ENCODE data around the gene PLA2G15.

GRCh38 chr16:68252383-68252782 is 7.2 kb downstream of the PLA2G15 start:
- TF ChIP-seq EZH2phosphoT487 (IDR thresholded peaks at IDR 0.05; ENCODE audit: insufficient read depth, low read depth) = no peak
- no peak for TF ChIP-seq EZH2 (IDR thresholded peaks at IDR 0.05; ENCODE audit: insufficient read depth, poor library complexity, severe bottlenecking)

All from GM23248 (cell line).